HepG2 (cell line): ENCODE data around the gene APOM. TPM values are rescaled to one million over a fixed set of nuclear protein-coding genes. Genes with fewer than 3 reads are reported as not detected.
A peak's percentile ranks its signal among the peaks of the same experiment; 100 is the strongest.

Source experiments
- ARNTL ChIP-seq: sonication (generic); formaldehyde crosslinking; IDR thresholded peaks from 2 replicates; pipeline ENCODE4 v1.4.0; 2020; ENCODE audit warnings: mild to moderate bottlenecking, missing genetic modification reagents
- DMAP1 ChIP-seq: IDR thresholded peaks from 2 replicates; pipeline ENCODE4 v1.6.1; 2016
- ELF4 ChIP-seq: sonication (generic); formaldehyde crosslinking; IDR thresholded peaks from 2 replicates; pipeline ENCODE4 v1.5.0; 2020; ENCODE audit warnings: missing genetic modification reagents, mild to moderate bottlenecking, moderate library complexity, borderline replicate concordance
- HNRNPL ChIP-seq: fragments of 200-400 bp; formaldehyde crosslinking; IDR thresholded peaks from 2 replicates; pipeline ENCODE4 v1.6.1; 2017; ENCODE audit warnings: mild to moderate bottlenecking, low read depth, low read length
- HOMEZ ChIP-seq: IDR thresholded peaks from 2 replicates; pipeline ENCODE4 v1.6.1; 2016; ENCODE audit warnings: low read depth
- KMT2A ChIP-seq: sonication (generic); formaldehyde crosslinking; IDR thresholded peaks from 2 replicates; pipeline ENCODE4 v1.4.0; 2020; ENCODE audit warnings: missing genetic modification reagents
- KMT2B ChIP-seq: IDR thresholded peaks from 2 replicates; pipeline ENCODE4 v1.6.1; 2016; ENCODE audit warnings: missing genetic modification reagents, missing compliant biosample characterization
- MED8 ChIP-seq: sonication (generic); formaldehyde crosslinking; IDR thresholded peaks from 2 replicates; pipeline ENCODE4 v1.8.1; 2023; ENCODE audit warnings: mild to moderate bottlenecking, missing genetic modification reagents; ENCODE audit not compliant: insufficient replicate concordance
- PBX3 ChIP-seq: sonication (generic); formaldehyde crosslinking; IDR thresholded peaks from 2 replicates; pipeline ENCODE4 v1.8.1; 2023; ENCODE audit warnings: missing genetic modification reagents, inconsistent platforms, borderline replicate concordance
- RARG ChIP-seq: sonication (generic); formaldehyde crosslinking; IDR thresholded peaks from 2 replicates; pipeline ENCODE4 v1.4.0; 2020; ENCODE audit warnings: low read depth, mild to moderate bottlenecking, missing genetic modification reagents
- RNF219 ChIP-seq: sonication (generic); formaldehyde crosslinking; IDR thresholded peaks from 2 replicates; pipeline ENCODE4 v1.5.0; 2020; ENCODE audit warnings: mild to moderate bottlenecking, missing genetic modification reagents
- TAF15 ChIP-seq: fragments of 200-400 bp; formaldehyde crosslinking; IDR thresholded peaks from one replicate; pipeline ENCODE4 v1.6.1; 2018; ENCODE audit warnings: mild to moderate bottlenecking, low read depth, low read length; ENCODE audit not compliant: poor library complexity, severe bottlenecking
- ZNF10 ChIP-seq: sonication (generic); formaldehyde crosslinking; IDR thresholded peaks from 2 replicates; pipeline ENCODE4 v1.4.0; 2020; ENCODE audit warnings: mild to moderate bottlenecking, low read depth, missing genetic modification reagents, borderline replicate concordance
- ZNF44 ChIP-seq: sonication (generic); formaldehyde crosslinking; IDR thresholded peaks from 2 replicates; pipeline ENCODE4 v1.5.1; 2020; ENCODE audit warnings: mild to moderate bottlenecking, missing genetic modification reagents
- ZNF468 ChIP-seq: sonication (generic); formaldehyde crosslinking; IDR thresholded peaks from 2 replicates; pipeline ENCODE4 v1.8.0; 2022; ENCODE audit warnings: mild to moderate bottlenecking, moderate library complexity, missing genetic modification reagents
- ZNF570 ChIP-seq: sonication (generic); formaldehyde crosslinking; IDR thresholded peaks from 2 replicates; pipeline ENCODE4 v1.4.0; 2020; ENCODE audit warnings: mild to moderate bottlenecking, missing genetic modification reagents, borderline replicate concordance
- ZNF780A ChIP-seq: sonication (generic); formaldehyde crosslinking; IDR thresholded peaks from 2 replicates; pipeline ENCODE4 v1.8.0; 2022; ENCODE audit warnings: mild to moderate bottlenecking, missing genetic modification reagents, moderate library complexity
- polyA plus RNA-seq, 8 experiments: library from polyadenylated mRNA; depleted of rRNA in 3 of 8; stranded (reverse) in 7 of 8; unstranded in 1 of 8; fragments of >200 nt; fragmentation: Illumina TruSeq in 4 of 8; extraction: Trizol in 4 of 8; gene quantifications; 2 replicates each; pipeline versions ENCODE4 v1.2.1 to v1.2.3, GENCODE V29; 2011 to 2016; ENCODE audit warnings: low read depth in 4 of 8, missing spikeins in 1 of 8, mixed read lengths in 1 of 8; ENCODE audit not compliant: insufficient read depth in 1 of 8
- total RNA-seq, 5 experiments: library from RNA; depleted of rRNA; stranded (reverse); fragments of >200 nt; fragmentation: Illumina TruSeq; extraction: Trizol; gene quantifications; 2 replicates each; pipeline ENCODE4 v1.2.3, GENCODE V29; 2016; ENCODE audit warnings: low read depth in 1 of 5
- TF ChIP-seq, protein P1 (sequence below): sonication (generic); formaldehyde crosslinking; IDR thresholded peaks from 2 replicates; pipeline ENCODE4 v1.4.0; 2020; ENCODE audit warnings: missing genetic modification reagents
- TF ChIP-seq, protein P2 (sequence below): sonication (generic); formaldehyde crosslinking; IDR thresholded peaks from 2 replicates; pipeline ENCODE4 v1.9.0; 2022; ENCODE audit warnings: missing genetic modification reagents, mild to moderate bottlenecking, borderline replicate concordance

APOM gene
- total and polyA plus RNA-seq, 2 of the 13 experiments (the other 11 are each of a cell fraction or from before 2014, with no cell fraction given): 98.2 to 1,140 TPM

GRCh38 chr6:31660381-31661261 is 4.9 kb downstream of the APOM start, which contains the start of gene C6orf47 (continued):
- no peak; the same call in 1 of the 2 replicates for TF ChIP-seq ELF4 (CRISPR knock-in tag)
- TF ChIP-seq ZNF44: no peak; the same call in 1 of the 2 replicates
- no peak; the same call in 1 of the 2 replicates for TF ChIP-seq KMT2B (CRISPR knock-in tag)
- TF ChIP-seq TAF15: peak; percentile 95
- no peak for TF ChIP-seq RARG (CRISPR knock-in tag)
- TF ChIP-seq DMAP1 (CRISPR knock-in tag): peak; percentile 48; the same call in 1 of the 2 replicates
- TF ChIP-seq ZNF570 (CRISPR knock-in tag): no peak
- TF ChIP-seq ZNF468: no peak
- TF ChIP-seq PBX3: peak; percentile 92
- TF ChIP-seq, protein P1, sequence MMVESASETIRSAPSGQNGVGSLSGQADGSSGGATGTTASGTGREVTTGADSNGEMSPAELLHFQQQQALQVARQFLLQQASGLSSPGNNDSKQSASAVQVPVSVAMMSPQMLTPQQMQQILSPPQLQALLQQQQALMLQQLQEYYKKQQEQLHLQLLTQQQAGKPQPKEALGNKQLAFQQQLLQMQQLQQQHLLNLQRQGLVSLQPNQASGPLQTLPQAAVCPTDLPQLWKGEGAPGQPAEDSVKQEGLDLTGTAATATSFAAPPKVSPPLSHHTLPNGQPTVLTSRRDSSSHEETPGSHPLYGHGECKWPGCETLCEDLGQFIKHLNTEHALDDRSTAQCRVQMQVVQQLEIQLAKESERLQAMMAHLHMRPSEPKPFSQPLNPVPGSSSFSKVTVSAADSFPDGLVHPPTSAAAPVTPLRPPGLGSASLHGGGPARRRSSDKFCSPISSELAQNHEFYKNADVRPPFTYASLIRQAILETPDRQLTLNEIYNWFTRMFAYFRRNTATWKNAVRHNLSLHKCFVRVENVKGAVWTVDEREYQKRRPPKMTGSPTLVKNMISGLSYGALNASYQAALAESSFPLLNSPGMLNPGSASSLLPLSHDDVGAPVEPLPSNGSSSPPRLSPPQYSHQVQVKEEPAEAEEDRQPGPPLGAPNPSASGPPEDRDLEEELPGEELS (CRISPR knock-in tag): peak; percentile 51; the same call in 1 of the 2 replicates
- TF ChIP-seq ZNF10 (CRISPR knock-in tag): no peak
- no peak; the same call in 1 of the 2 replicates for TF ChIP-seq HOMEZ (CRISPR knock-in tag)
- no peak for TF ChIP-seq HNRNPL
- TF ChIP-seq, protein P2, sequence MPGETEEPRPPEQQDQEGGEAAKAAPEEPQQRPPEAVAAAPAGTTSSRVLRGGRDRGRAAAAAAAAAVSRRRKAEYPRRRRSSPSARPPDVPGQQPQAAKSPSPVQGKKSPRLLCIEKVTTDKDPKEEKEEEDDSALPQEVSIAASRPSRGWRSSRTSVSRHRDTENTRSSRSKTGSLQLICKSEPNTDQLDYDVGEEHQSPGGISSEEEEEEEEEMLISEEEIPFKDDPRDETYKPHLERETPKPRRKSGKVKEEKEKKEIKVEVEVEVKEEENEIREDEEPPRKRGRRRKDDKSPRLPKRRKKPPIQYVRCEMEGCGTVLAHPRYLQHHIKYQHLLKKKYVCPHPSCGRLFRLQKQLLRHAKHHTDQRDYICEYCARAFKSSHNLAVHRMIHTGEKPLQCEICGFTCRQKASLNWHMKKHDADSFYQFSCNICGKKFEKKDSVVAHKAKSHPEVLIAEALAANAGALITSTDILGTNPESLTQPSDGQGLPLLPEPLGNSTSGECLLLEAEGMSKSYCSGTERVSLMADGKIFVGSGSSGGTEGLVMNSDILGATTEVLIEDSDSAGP: peak; percentile 86
- no peak; the same call in 1 of the 2 replicates for TF ChIP-seq ZNF780A
- TF ChIP-seq RNF219 (CRISPR knock-in tag): no peak
- peak; percentile 85; the same call in 1 of the 2 replicates for TF ChIP-seq KMT2A (CRISPR knock-in tag)
- no peak for TF ChIP-seq ARNTL (CRISPR knock-in tag)
- TF ChIP-seq MED8 (CRISPR knock-in tag): peak; percentile 71
